HEK293T (cell line): ENCODE results near the gene GDF10.
A peak's percentile ranks its signal among the peaks of the same experiment; 100 is the strongest.

Source experiments
- CTCF ChIA-PET: fragments of 350-600 bp; formaldehyde crosslinking; extraction: SDS; loops from one replicate; lab custom pipeline; 2021; ENCODE audit warnings: antibody characterized with exemption, inconsistent platforms; lab: Yijun Ruan, JAX
- POLR2A ChIA-PET: fragments of 350-600 bp; formaldehyde crosslinking; extraction: SDS; loops from one replicate; lab custom pipeline; 2020; ENCODE audit warnings: antibody characterized with exemption, inconsistent platforms; lab: Yijun Ruan, JAX
- DNase-seq: peaks from one replicate; pipeline ENCODE4 v3.0.0; 2012; ENCODE audit warnings: mixed read lengths; ENCODE audit errors: extremely low spot score
- ARNT ChIP-seq: fragments of 450-650 bp; IDR thresholded peaks from 2 replicates; pipeline ENCODE4 v1.6.1; 2017; ENCODE audit warnings: mild to moderate bottlenecking
- BHLHE40 ChIP-seq: fragments of 450-650 bp; IDR thresholded peaks from 2 replicates; pipeline ENCODE4 v1.6.1; 2016; ENCODE audit warnings: mild to moderate bottlenecking, moderate library complexity, borderline replicate concordance
- CTBP1 ChIP-seq: fragments of 450-650 bp; IDR thresholded peaks from 2 replicates; pipeline ENCODE4 v1.6.1; 2016; ENCODE audit warnings: borderline replicate concordance
- ELF4 ChIP-seq: fragments of 450-650 bp; IDR thresholded peaks from 2 replicates; pipeline ENCODE4 v1.6.1; 2017; ENCODE audit warnings: antibody characterized with exemption
- FOXA1 ChIP-seq: fragments of 450-650 bp; IDR thresholded peaks from 2 replicates; pipeline ENCODE4 v1.6.1; 2016; ENCODE audit warnings: mild to moderate bottlenecking
- FOXK2 ChIP-seq: fragments of 450-650 bp; IDR thresholded peaks from 2 replicates; pipeline ENCODE4 v1.6.1; 2016; ENCODE audit warnings: mild to moderate bottlenecking
- FOXM1 ChIP-seq: fragments of 450-650 bp; IDR thresholded peaks from 2 replicates; pipeline ENCODE4 v1.6.1; 2017; ENCODE audit warnings: mild to moderate bottlenecking, borderline replicate concordance
- HDGF ChIP-seq: fragments of 450-650 bp; IDR thresholded peaks from 2 replicates; pipeline ENCODE4 v1.6.1; 2017; ENCODE audit warnings: antibody characterized with exemption, borderline replicate concordance
- L3MBTL2 ChIP-seq: fragments of 450-650 bp; conservative IDR thresholded peaks from 2 replicates; pipeline ENCODE4 v1.6.1; 2016; ENCODE audit warnings: mild to moderate bottlenecking
- LEF1 ChIP-seq: fragments of 450-650 bp; IDR thresholded peaks from 2 replicates; pipeline ENCODE4 v1.6.1; 2017; ENCODE audit warnings: mild to moderate bottlenecking, borderline replicate concordance
- NFRKB ChIP-seq: fragments of 450-650 bp; IDR thresholded peaks from 2 replicates; pipeline ENCODE4 v1.6.1; 2016; ENCODE audit warnings: mild to moderate bottlenecking, moderate library complexity
- SP1 ChIP-seq: fragments of 450-650 bp; IDR thresholded peaks from 2 replicates; pipeline ENCODE4 v1.6.1; 2017
- SUZ12 ChIP-seq: fragments of 450-650 bp; IDR thresholded peaks from 2 replicates; pipeline ENCODE4 v1.6.1; 2016; ENCODE audit warnings: mild to moderate bottlenecking
- TARDBP ChIP-seq: fragments of 450-650 bp; IDR thresholded peaks from 2 replicates; pipeline ENCODE4 v1.6.1; 2016
- ZNF384 ChIP-seq: fragments of 450-650 bp; IDR thresholded peaks from 2 replicates; pipeline ENCODE4 v1.6.1; 2016
- TF ChIP-seq, protein P1 (sequence below): fragments of 450-650 bp; IDR thresholded peaks from 2 replicates; pipeline ENCODE4 v1.6.1; 2016

Gene GDF10, protein sequence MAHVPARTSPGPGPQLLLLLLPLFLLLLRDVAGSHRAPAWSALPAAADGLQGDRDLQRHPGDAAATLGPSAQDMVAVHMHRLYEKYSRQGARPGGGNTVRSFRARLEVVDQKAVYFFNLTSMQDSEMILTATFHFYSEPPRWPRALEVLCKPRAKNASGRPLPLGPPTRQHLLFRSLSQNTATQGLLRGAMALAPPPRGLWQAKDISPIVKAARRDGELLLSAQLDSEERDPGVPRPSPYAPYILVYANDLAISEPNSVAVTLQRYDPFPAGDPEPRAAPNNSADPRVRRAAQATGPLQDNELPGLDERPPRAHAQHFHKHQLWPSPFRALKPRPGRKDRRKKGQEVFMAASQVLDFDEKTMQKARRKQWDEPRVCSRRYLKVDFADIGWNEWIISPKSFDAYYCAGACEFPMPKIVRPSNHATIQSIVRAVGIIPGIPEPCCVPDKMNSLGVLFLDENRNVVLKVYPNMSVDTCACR

DNA sequence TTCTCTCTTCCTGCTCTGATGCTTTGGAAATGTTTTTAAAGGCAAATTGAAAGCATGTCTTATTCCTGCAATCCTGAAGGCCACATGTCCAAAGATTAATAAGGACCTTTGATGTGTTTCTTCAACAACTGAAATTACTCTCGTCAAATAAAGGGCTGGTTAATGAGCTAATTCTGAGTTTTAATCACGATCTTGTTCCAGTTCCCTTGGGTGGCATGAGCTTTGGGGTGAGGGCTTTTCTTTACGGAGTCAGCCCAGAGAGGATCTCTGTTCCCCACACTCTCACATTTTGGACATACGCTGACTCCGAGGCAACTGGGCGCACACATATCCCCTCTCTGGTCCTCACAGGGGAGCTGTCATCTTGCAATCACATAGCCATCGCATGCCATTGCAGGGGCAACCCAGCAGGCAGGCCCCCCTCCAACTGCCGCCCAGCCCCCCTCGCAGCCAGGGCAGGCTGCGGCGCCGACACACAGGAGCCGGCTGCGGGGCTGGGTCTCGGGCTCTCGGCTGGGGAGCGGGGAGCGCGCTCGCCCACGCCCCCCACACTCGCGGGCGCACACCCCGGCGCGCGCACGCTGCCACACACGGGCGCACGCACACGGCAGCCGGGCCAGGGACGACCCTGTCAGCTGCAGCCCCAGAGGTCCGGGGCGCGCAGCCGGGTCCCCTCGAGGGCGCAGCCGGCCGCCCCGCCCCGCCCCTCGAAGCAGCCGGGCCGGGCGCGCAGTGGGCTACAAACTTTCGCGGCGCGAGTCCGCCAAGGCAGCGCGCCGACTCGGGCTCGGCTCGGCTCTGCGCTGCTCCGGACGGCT, at the start of gene GDF10:
Gene GDF10 (plus strand): TSS at position 587 of the 818 bp plus-strand sequence. CDS start 455 bp downstream, outside the sequence.
- ChIA-PET CTCF (no interaction called here), POLR2A (no interaction called here)
- DNase-seq: peak; percentile 23
- TF ChIP-seq L3MBTL2 (no peak), SUZ12 (no peak), HDGF (no peak), FOXK2 (no peak), NFRKB (no peak), SP1 (no peak), FOXM1 (no peak), BHLHE40 (no peak), FOXA1 (no peak), ELF4 (no peak), LEF1 (no peak), ARNT (no peak), CTBP1 (no peak), TARDBP (no peak), ZNF384 (no peak)
- TF ChIP-seq, protein P1, sequence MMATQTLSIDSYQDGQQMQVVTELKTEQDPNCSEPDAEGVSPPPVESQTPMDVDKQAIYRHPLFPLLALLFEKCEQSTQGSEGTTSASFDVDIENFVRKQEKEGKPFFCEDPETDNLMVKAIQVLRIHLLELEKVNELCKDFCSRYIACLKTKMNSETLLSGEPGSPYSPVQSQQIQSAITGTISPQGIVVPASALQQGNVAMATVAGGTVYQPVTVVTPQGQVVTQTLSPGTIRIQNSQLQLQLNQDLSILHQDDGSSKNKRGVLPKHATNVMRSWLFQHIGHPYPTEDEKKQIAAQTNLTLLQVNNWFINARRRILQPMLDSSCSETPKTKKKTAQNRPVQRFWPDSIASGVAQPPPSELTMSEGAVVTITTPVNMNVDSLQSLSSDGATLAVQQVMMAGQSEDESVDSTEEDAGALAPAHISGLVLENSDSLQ: no peak

DNA sequence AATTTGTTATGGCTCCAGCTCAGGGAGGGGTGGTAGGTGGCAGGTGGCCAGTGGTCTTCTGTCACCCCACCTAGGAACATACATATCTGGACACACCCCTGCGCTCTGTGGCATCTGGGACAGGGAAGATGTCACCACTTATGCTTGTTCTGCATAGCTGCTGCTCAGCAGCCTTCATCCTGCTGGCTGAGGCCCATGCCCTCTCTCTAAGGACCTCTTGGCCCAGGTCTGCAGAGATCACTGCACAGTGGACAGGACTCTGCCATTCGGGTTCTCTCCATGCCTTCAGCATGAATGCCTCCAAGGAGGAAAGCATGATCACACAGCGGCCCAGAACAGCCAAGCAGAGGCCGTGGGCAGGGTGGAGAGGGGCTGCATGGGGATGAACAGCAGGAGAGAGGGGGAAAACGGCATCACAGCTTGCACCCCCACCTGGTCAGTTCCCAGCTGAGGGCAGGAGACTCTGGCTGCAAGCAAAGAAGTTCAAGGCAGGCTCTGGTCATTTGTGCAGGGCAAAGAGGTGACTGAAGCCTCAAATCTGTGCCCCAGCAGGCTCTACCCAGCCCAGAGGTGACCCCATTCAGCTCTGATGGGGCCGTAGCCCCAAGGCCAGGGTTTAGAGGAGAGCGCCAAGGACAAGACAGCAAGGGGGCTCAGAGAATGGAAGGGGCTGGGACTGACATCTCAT, 47.8 kb upstream of the GDF10 start:
- no peak for DNase-seq
- TF ChIP-seq, protein P1: no peak
- TF ChIP-seq SP1 (no peak), FOXK2 (no peak), L3MBTL2 (no peak), NFRKB (no peak), SUZ12 (no peak), ELF4 (no peak), BHLHE40 (no peak)
- ChIA-PET POLR2A (no interaction called here), CTCF (no interaction called here)

DNA sequence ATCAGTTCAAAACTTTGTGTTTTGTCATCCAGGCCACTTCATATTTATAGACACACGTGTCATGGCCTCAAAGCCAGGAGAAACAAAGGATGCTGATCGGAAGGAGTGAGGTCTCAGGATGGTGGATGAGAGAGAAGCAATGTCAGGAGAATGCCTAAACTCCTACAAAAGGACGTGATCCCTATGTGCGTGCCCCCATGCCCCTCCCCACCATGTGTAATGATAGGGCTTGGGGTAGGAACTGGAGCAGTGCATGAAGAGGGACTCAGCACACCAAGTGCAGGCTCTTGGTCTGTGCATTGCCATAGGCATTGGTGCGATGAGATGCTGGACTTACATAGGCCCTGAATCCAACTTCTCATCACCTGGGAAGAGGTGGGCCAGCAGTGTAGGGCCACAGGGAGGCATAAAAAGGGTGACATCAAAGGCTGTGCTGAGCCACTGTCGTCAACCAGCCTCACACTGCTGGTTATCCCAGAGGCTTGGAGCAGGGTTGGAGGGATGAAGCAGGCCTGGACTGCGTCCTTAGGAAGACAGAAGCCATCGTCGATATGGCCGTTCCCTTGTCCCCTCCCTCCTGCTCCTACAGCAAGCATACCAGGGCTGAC, 46.9 kb upstream of the GDF10 start:
- ChIA-PET CTCF (no interaction called here), POLR2A (no interaction called here)
- no peak for TF ChIP-seq FOXA1
- TF ChIP-seq L3MBTL2: no peak
- no peak for TF ChIP-seq CTBP1
- TF ChIP-seq FOXM1: no peak
- no peak for TF ChIP-seq LEF1
- TF ChIP-seq HDGF: no peak
- TF ChIP-seq BHLHE40: no peak
- TF ChIP-seq, protein P1: no peak
- TF ChIP-seq SUZ12: no peak
- TF ChIP-seq FOXK2: no peak
- TF ChIP-seq ARNT: no peak
- TF ChIP-seq TARDBP: no peak
- TF ChIP-seq SP1: no peak
- DNase-seq: no peak

DNA sequence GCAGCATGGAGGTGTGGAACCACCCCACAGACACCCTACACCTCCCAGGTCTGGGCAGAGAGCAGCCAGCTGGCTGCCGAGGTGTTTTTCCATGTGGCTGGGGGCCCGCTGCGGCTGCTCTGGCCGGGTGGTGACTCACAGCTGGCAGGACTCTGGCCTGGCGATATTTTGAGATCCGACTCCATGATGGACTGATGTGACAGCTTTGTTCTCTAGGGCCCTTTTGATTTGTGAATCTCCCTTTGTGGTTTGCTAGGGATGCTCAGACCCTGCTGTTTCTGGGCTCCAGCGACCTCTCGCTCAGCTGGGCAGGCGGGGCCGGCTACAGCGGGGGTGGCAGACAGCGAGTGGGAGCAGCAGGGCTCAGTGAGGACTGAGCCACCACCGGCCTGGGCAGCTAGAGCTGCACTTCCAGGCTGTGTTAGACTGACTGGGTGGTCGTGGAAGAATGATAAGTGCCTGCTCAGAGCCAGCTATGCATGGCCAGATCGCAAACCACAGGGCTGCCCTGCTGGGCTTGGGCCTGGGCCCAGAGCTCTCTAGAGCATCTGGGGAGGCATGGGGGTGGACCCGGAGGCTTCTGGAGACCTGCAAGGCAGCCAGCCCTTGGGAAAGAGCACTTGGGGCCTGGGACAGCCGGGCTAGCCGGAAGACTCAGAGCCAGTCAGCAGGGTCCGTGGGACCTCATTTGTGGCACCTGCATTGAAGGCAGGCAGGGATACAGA, 46.2 kb upstream of the GDF10 start:
- POLR2A ChIA-PET: no interaction called here
- TF ChIP-seq, protein P1: no peak
- TF ChIP-seq L3MBTL2: no peak
- DNase-seq: no peak
- CTCF ChIA-PET: no interaction called here

DNA sequence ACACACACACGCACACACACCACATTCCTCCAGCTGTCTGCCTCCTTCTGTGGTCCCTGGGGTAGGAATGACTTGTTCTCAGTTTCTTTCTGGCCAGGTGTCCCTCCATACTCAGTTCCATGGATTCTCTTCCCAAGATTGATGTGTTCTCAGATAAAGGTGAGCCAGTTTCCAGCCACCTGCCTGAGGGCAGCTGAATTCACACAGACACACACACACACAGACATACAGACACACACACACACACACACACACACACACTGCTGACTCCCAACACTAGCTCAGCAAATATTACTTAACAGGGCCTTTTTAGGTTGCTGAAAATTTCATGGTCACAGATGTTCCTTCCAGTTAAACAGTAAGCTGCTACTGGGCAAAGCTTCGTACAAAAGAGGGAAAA, 45.4 kb upstream of the GDF10 start:
- no peak for DNase-seq
- POLR2A ChIA-PET: no interaction called here
- CTCF ChIA-PET: no interaction called here

More for the DNA sequence above, 45.4 kb upstream of the GDF10 start:
- TF ChIP-seq LEF1: no peak
- no peak for TF ChIP-seq FOXM1
- TF ChIP-seq SUZ12: no peak
- no peak for TF ChIP-seq L3MBTL2
- no peak for TF ChIP-seq HDGF
- TF ChIP-seq SP1: no peak
- TF ChIP-seq FOXK2: no peak
